ENCODE results near the gene ANO3. TPM values are rescaled to one million over a fixed set of nuclear protein-coding genes. Genes with fewer than 3 reads are reported as not detected.

Gene ANO3
- total RNA-seq, 3 donors from 2014 or later (not counting 1 experiment from before 2014, with no cell fraction given), result not detected

DNA sequence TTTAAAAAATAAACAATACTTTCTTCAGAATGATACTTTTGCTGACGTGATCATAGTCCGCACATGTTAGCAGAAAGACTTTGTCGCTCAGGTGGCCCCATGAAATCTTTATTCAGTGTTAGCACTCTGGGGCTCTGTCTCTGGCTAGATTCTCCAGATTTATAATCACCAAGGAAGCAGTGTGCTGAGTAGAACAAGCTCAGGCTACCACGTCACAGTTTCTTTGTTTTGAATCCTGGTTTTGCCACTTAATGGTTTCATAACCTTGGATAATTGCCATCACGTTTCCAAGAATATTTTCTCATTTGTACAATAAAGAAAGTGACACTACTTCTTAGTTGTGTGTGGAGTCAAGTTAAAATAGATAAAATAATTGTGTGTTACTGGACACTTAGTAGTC lies 244.0 kb downstream of the ANO3 start:
- no peaks in the 10 kb centered on the region for H3K36me3 Mint-ChIP-seq
- H3K9me3 ChIP-seq (ENCODE audit: control insufficient read depth, insufficient read depth, low read length), result no peaks in the 10 kb centered on the region
- WGBS (ENCODE audit: insufficient coverage), result 91% methylated on average over 4 of the region's 5 CpGs
- TF ChIP-seq, protein P1, sequence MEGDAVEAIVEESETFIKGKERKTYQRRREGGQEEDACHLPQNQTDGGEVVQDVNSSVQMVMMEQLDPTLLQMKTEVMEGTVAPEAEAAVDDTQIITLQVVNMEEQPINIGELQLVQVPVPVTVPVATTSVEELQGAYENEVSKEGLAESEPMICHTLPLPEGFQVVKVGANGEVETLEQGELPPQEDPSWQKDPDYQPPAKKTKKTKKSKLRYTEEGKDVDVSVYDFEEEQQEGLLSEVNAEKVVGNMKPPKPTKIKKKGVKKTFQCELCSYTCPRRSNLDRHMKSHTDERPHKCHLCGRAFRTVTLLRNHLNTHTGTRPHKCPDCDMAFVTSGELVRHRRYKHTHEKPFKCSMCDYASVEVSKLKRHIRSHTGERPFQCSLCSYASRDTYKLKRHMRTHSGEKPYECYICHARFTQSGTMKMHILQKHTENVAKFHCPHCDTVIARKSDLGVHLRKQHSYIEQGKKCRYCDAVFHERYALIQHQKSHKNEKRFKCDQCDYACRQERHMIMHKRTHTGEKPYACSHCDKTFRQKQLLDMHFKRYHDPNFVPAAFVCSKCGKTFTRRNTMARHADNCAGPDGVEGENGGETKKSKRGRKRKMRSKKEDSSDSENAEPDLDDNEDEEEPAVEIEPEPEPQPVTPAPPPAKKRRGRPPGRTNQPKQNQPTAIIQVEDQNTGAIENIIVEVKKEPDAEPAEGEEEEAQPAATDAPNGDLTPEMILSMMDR (IDR thresholded peaks at IDR 0.05), result no peak
- H3K36me3 ChIP-seq (ENCODE audit: control insufficient read depth, insufficient read depth, low read length), result no peaks in the 10 kb centered on the region
- DNase-seq (no peak), ATAC-seq (no peak)
- no peak overlapping the region for H3K4me3 Mint-ChIP-seq
- H3K9me3 Mint-ChIP-seq, result peaks cover 3% of the 10 kb centered on the region in 2 donors
- no peak overlapping the region for H3K27ac ChIP-seq (ENCODE audit: low read length)
- no peaks in the 10 kb centered on the region for H3K4me1 ChIP-seq (ENCODE audit: control insufficient read depth, insufficient read depth, low read length)
- intact Hi-C loops (cut with micrococcal nuclease), result no loop called here
- no peak overlapping the region for H3K4me3 ChIP-seq (ENCODE audit: low read length)
- no peak overlapping the region for H3K27ac Mint-ChIP-seq
- H3K27me3 ChIP-seq (ENCODE audit: control insufficient read depth, insufficient read depth, low read length), result no peaks in the 10 kb centered on the region
- no peaks in the 10 kb centered on the region for H3K4me1 Mint-ChIP-seq
- H3K27me3 Mint-ChIP-seq (ENCODE audit: low read depth in 2 of 2), result no peaks in the 10 kb centered on the region

- no peaks in the 10 kb centered on the region for H3K4me1 ChIP-seq (ENCODE audit: control insufficient read depth, insufficient read depth, low read length)
- DNase-seq, result no peak
- H3K36me3 Mint-ChIP-seq, result no peaks in the 10 kb centered on the region
- no peaks in the 10 kb centered on the region for H3K36me3 ChIP-seq (ENCODE audit: control insufficient read depth, insufficient read depth, low read length)
- H3K4me3 Mint-ChIP-seq, result no peak overlapping the region
- no peak for ATAC-seq
- H3K9me3 ChIP-seq (ENCODE audit: control insufficient read depth, insufficient read depth, low read length), result no peaks in the 10 kb centered on the region
- no peaks in the 10 kb centered on the region for H3K9me3 Mint-ChIP-seq
- 70% methylated on average over 1 of the region's 1 CpG for WGBS (ENCODE audit: insufficient coverage)
- no peak overlapping the region for H3K4me3 ChIP-seq (ENCODE audit: low read length)
- H3K4me1 Mint-ChIP-seq, result no peaks in the 10 kb centered on the region
- intact Hi-C loops (cut with micrococcal nuclease), result no loop called here
- no peaks in the 10 kb centered on the region for H3K27me3 ChIP-seq (ENCODE audit: control insufficient read depth, insufficient read depth, low read length)
- no peaks in the 10 kb centered on the region for H3K27me3 Mint-ChIP-seq (ENCODE audit: low read depth in 2 of 2)
- H3K27ac ChIP-seq (ENCODE audit: low read length), result no peak overlapping the region
- TF ChIP-seq, protein P1 (IDR thresholded peaks at IDR 0.05), result no peak
- no peak overlapping the region for H3K27ac Mint-ChIP-seq
These were observed 247.2 kb downstream of the ANO3 start for GRCh38 chr11:26578998-26579661.

GRCh38 chr11:26579683-26580082 lies 247.8 kb downstream of the ANO3 start:
- intact Hi-C loops (cut with micrococcal nuclease), result no loop called here
- H3K9me3 ChIP-seq (ENCODE audit: control insufficient read depth, insufficient read depth, low read length), result no peaks in the 10 kb centered on the region
- no peaks in the 10 kb centered on the region for H3K4me1 ChIP-seq (ENCODE audit: control insufficient read depth, insufficient read depth, low read length)
- no CpG with 5 or more reads among the region's 2 CpGs for WGBS (ENCODE audit: insufficient coverage)
- no peaks in the 10 kb centered on the region for H3K27me3 Mint-ChIP-seq (ENCODE audit: low read depth in 2 of 2)
- DNase-seq (no peak), ATAC-seq (no peak)
- no peaks in the 10 kb centered on the region for H3K36me3 ChIP-seq (ENCODE audit: control insufficient read depth, insufficient read depth, low read length)
- H3K36me3 Mint-ChIP-seq, result no peaks in the 10 kb centered on the region
- no peaks in the 10 kb centered on the region for H3K9me3 Mint-ChIP-seq
- no peak overlapping the region for H3K4me3 Mint-ChIP-seq
- H3K4me1 Mint-ChIP-seq, result no peaks in the 10 kb centered on the region
- no peak overlapping the region for H3K27ac ChIP-seq (ENCODE audit: low read length)
- TF ChIP-seq, protein P1 (IDR thresholded peaks at IDR 0.05), result no peak
- H3K27ac Mint-ChIP-seq, result no peak overlapping the region
- no peaks in the 10 kb centered on the region for H3K27me3 ChIP-seq (ENCODE audit: control insufficient read depth, insufficient read depth, low read length)
- no peak overlapping the region for H3K4me3 ChIP-seq (ENCODE audit: low read length)

GRCh38 chr11:26580929-26581328 lies 249.0 kb downstream of the ANO3 start:
- ATAC-seq, result no peak
- no peaks in the 10 kb centered on the region for H3K27me3 Mint-ChIP-seq (ENCODE audit: low read depth in 2 of 2)
- Histone ChIP-seq H3K27ac (ENCODE audit: low read length) (no peak overlapping the region), H3K36me3 (ENCODE audit: control insufficient read depth, insufficient read depth, low read length) (no peaks in the 10 kb centered on the region), H3K9me3 (ENCODE audit: control insufficient read depth, insufficient read depth, low read length) (no peaks in the 10 kb centered on the region), H3K27me3 (ENCODE audit: control insufficient read depth, insufficient read depth, low read length) (no peaks in the 10 kb centered on the region), H3K4me1 (ENCODE audit: control insufficient read depth, insufficient read depth, low read length) (no peaks in the 10 kb centered on the region), H3K4me3 (ENCODE audit: low read length) (no peak overlapping the region)
- peaks cover 3% of the 10 kb centered on the region in 2 donors for H3K9me3 Mint-ChIP-seq
- intact Hi-C loops (cut with micrococcal nuclease), result no loop called here
- DNase-seq, result no peak
- 90% methylated on average over 2 of the region's 3 CpGs for WGBS (ENCODE audit: insufficient coverage)
- TF ChIP-seq, protein P1 (IDR thresholded peaks at IDR 0.05), result no peak
- no peaks in the 10 kb centered on the region for H3K36me3 Mint-ChIP-seq
- no peak overlapping the region for H3K27ac Mint-ChIP-seq
- no peaks in the 10 kb centered on the region for H3K4me1 Mint-ChIP-seq
- H3K4me3 Mint-ChIP-seq, result no peak overlapping the region

All from natural killer cell (primary cell).